Adrenal gland (tissue), 5 donors: Measurements from ENCODE around the gene ACSL4.

Experiments used
- POLR2A ChIP-seq, 2 donors: fragments of 450-650 bp; IDR thresholded peaks; one replicate each; pipeline ENCODE4 v1.6.1; 2017; ENCODE audit warnings: antibody characterized with exemption in 2 of 2, mild to moderate bottlenecking in 2 of 2, moderate library complexity in 1 of 2
- TF ChIP-seq, protein P1 (sequence below), 6 experiments: fragments of 450-650 bp in 4 of 6; fragments of 200-600 bp in 2 of 6; sonication (generic) in 1 of 6; IDR thresholded peaks; 1 replicate in 5 of 6; 2 replicates in 1 of 6; pipeline versions ENCODE4 v1.5.1 to v1.8.0; 2016 to 2021; ENCODE audit warnings: antibody characterized with exemption in 6 of 6, mild to moderate bottlenecking in 2 of 6, moderate library complexity in 1 of 6
- donor health status: DM: no; HTN: no; CAD: no.

- TF ChIP-seq, protein P1, sequence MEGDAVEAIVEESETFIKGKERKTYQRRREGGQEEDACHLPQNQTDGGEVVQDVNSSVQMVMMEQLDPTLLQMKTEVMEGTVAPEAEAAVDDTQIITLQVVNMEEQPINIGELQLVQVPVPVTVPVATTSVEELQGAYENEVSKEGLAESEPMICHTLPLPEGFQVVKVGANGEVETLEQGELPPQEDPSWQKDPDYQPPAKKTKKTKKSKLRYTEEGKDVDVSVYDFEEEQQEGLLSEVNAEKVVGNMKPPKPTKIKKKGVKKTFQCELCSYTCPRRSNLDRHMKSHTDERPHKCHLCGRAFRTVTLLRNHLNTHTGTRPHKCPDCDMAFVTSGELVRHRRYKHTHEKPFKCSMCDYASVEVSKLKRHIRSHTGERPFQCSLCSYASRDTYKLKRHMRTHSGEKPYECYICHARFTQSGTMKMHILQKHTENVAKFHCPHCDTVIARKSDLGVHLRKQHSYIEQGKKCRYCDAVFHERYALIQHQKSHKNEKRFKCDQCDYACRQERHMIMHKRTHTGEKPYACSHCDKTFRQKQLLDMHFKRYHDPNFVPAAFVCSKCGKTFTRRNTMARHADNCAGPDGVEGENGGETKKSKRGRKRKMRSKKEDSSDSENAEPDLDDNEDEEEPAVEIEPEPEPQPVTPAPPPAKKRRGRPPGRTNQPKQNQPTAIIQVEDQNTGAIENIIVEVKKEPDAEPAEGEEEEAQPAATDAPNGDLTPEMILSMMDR (IDR thresholded peaks at IDR 0.05), result no peak
- no peak for TF ChIP-seq POLR2A (IDR thresholded peaks at IDR 0.05)
These were observed 591 bp upstream of the ACSL4 start for GRCh38 chrX:109733613-109734083.
